ENCODE data around the gene SELP. TPM values are rescaled to one million over a fixed set of nuclear protein-coding genes. Genes with fewer than 3 reads are reported as not detected.

Gene SELP
- total RNA-seq, 8 experiments from 2014 or later: 0.10 to 2.6 (median 0.61) TPM; not detected in 4

GRCh38 chr1:169586395-169587255 lies 43.3 kb downstream of the SELP start, which contains the start of gene F5:
Gene F5 (minus strand): TSS chr1:169586481. CDS start chr1:169586386, 95 bp downstream.
- in situ Hi-C loops (cut with MboI; ENCODE audit: low pct_unique_long_range_greater_than_20kb in 2 of 9, low sequenced_read_pairs in 9 of 9, unreplicated experiment in 9 of 9): loop anchor here in 2 of 9 experiments (25.0 kb wide), 2 partner anchors 201 to 226 kb away; partner anchors contain the start of gene METTL18 (in 1 of the 2)
- Histone ChIP-seq H3K4me1 (replicated peaks in 1 of 2) (no peaks in the 10 kb centered on the region), H3K27ac (no peak within 1 kb of the TSS), H3K4me3 (peak within 1 kb of the TSS in 1 of 5 donors; percentile 6)
- ATAC-seq (replicated peaks in 6 of 8): peak; percentile 100
- 10 to 100% (median 43%) methylated on average over 1 to 13 of the region's 15 CpGs; no CpG with 5 or more reads in 2 of the 10 experiments for WGBS, 10 experiments

DNA sequence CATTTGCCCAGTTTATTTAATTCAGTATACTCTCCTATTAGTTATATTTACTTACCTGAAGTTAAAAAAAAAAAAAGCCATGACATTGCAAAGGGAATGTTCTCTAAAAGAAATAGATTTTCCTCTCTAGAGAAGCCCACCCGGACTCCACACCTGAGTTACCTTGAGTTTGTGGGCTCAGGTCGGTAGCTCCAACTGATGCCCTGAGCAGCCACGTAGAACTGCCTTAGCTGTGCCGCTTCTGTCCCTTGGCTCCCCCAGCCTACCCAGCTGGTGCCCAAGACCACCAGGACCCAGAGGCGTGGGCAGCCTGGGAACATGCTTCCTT lies 43.9 kb downstream of the SELP start:
- WGBS, 10 experiments: 8 to 33% (median 29%) methylated on average over 3 to 5 of the region's 5 CpGs; no CpG with 5 or more reads in 5 of the 10 experiments
- H3K4me3 ChIP-seq: peak overlapping the region in 1 of 5 donors; percentile 6
- no peaks in the 10 kb centered on the region for H3K4me1 ChIP-seq (replicated peaks in 1 of 2)
- in situ Hi-C loops (cut with MboI; ENCODE audit: low pct_unique_long_range_greater_than_20kb in 2 of 9, low sequenced_read_pairs in 9 of 9, unreplicated experiment in 9 of 9): loop anchor here in 2 of 9 experiments (25.0 kb wide), 2 partner anchors 201 to 226 kb away; partner anchors contain the start of gene METTL18 (in 1 of the 2)
- H3K27ac ChIP-seq: no peak overlapping the region
- peak in 1 of 8 experiments; percentile 48 for ATAC-seq (replicated peaks in 6 of 8)

GRCh38 chr1:169585181-169585580 lies 44.7 kb downstream of the SELP start:
- no peaks in the 10 kb centered on the region for H3K4me1 ChIP-seq (replicated peaks in 1 of 2)
- no peak for ATAC-seq (replicated peaks in 6 of 8)
- H3K27ac ChIP-seq: no peak overlapping the region
- in situ Hi-C loops (cut with MboI; ENCODE audit: low pct_unique_long_range_greater_than_20kb in 2 of 9, low sequenced_read_pairs in 9 of 9, unreplicated experiment in 9 of 9): loop anchor here in 2 of 9 experiments (25.0 kb wide), 2 partner anchors 202 to 227 kb away; partner anchors contain the start of gene METTL18 (in 1 of the 2)
- H3K4me3 ChIP-seq: no peak overlapping the region

GRCh38 chr1:169584483-169585144 lies 45.3 kb downstream of the SELP start:
- no peak overlapping the region for H3K4me3 ChIP-seq
- in situ Hi-C loops (cut with MboI; ENCODE audit: low pct_unique_long_range_greater_than_20kb in 2 of 9, low sequenced_read_pairs in 9 of 9, unreplicated experiment in 9 of 9): loop anchor here in 2 of 9 experiments (25.0 kb wide), 2 partner anchors 203 to 228 kb away; partner anchors contain the start of gene METTL18 (in 1 of the 2)
- no peak overlapping the region for H3K27ac ChIP-seq
- 17 to 100% (median 74%) methylated on average over 1 to 4 of the region's 4 CpGs; no CpG with 5 or more reads in 3 of the 10 experiments for WGBS, 10 experiments
- ATAC-seq (replicated peaks in 6 of 8): no peak
- H3K4me1 ChIP-seq (replicated peaks in 1 of 2): no peaks in the 10 kb centered on the region

DNA sequence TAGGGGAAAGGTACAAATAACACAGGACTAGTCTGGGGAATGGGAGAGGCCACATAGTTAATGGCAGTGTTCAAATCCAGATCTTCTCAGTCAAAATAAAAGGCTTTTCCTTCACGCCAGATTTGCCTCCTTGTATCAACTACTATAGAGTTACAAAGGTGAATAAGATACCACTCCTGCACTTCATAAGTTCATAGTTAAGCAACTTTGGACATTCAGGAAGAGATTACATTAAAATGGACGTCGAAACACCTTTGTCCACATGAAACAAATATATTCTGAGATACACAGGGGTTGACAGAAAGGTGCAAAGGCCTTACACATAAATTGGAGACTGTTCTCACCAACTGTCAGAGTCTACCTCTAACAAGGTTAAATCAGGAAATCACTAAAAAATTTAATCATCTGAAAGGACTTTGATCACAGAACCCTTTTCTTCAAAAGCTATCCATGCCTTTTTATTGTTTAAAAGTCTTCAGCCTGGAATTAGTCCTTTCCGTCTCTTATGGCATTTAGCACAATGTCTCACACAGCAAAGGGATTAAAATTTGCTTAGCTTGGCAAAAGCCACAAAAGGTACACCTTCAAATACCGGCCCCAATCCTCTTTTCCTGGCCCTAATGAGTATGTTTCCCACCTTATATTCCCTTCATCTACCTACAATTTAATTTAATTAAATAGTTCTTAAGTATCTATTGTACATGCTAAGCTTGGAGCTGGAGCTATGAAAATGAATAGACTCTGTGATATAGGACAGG lies 51.8 kb downstream of the SELP start:
- in situ Hi-C loops (cut with MboI; ENCODE audit: low pct_unique_long_range_greater_than_20kb in 2 of 9, low sequenced_read_pairs in 9 of 9, unreplicated experiment in 9 of 9): loop anchor here in 2 of 9 experiments (25.0 kb wide), 2 partner anchors 209 to 234 kb away; partner anchors contain the start of gene METTL18 (in 1 of the 2)
- WGBS, 10 experiments: 25 to 84% (median 61%) methylated on average over 3 to 5 of the region's 5 CpGs; no CpG with 5 or more reads in 1 of the 10 experiments
- no peak for ATAC-seq (replicated peaks in 6 of 8)
- Histone ChIP-seq H3K27ac (no peak overlapping the region), H3K4me1 (replicated peaks in 1 of 2) (no peaks in the 10 kb centered on the region), H3K4me3 (no peak overlapping the region)

- Histone ChIP-seq H3K4me1 (replicated peaks in 1 of 2) (no peaks in the 10 kb centered on the region), H3K4me3 (no peak overlapping the region), H3K27ac (no peak overlapping the region)
- WGBS, 10 experiments: 40 to 100% (median 74%) methylated on average over 1 of the region's 1 CpG; no CpG with 5 or more reads in 4 of the 10 experiments
- in situ Hi-C loops (cut with MboI; ENCODE audit: low pct_unique_long_range_greater_than_20kb in 2 of 9, low sequenced_read_pairs in 9 of 9, unreplicated experiment in 9 of 9): loop anchor here in 2 of 9 experiments (25.0 kb wide), 2 partner anchors 210 to 235 kb away; partner anchors contain the start of gene METTL18 (in 1 of the 2)
- ATAC-seq (replicated peaks in 6 of 8): no peak
Measured at GRCh38 chr1:169576935-169577331, 53.0 kb downstream of the SELP start.

DNA sequence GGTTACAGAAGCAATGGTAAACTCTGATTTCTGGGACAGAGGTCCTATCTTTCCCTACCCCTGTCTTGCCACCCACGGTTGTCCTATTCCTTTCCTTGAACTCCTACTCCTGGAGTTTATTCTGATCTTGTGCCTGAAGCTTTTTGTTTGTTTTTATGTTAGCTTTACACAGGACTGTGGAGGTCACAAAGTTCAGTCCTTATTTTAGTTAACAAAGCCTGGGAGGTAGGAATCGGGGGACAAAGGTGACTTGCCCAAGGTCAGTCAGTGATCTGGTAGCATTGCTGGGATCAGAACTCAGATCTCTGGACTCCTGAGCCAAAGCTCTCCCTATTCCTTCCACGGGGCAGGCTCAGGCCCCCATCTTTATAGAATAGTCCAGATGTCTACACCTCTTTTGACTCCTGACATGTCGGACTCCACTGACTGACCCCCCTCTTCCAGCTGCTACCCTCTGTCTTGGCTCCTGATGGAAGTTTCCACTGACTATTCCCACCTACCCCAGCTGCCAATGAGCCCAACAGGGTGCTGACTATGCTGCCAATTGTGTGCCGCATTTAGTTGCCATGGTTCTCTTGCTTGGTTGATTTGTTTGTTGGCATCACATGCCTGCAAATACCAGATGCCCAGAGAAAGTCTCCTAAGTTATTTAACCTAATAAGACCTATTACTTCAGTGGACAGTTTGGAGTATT lies 53.5 kb downstream of the SELP start:
- in situ Hi-C loops (cut with MboI; ENCODE audit: low pct_unique_long_range_greater_than_20kb in 2 of 9, low sequenced_read_pairs in 9 of 9, unreplicated experiment in 9 of 9): loop anchor here in 2 of 9 experiments (25.0 kb wide), 2 partner anchors 211 to 236 kb away; partner anchors contain the start of gene METTL18 (in 1 of the 2)
- WGBS, 10 experiments: 0 to 100% (median 63%) methylated on average over 1 to 5 of the region's 5 CpGs

DNA sequence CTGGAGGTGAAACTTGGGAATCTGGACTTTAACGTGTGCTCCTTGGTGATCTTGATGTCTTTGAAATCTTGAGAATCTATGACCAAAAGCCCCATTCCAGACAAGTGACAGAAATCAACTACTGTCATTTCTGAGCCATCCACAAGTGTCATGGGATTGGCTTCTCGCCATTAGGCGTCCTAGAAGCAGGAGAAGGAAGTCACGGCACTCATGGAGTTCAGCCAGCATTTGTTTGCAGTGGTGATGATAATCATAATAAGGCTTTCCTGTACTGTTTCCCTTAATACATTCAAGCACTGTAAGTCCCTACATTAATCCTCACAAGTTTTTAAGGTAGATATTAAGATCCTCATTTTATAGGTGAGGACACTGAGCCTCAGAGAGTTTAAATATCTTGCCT lies 55.6 kb downstream of the SELP start:
- no peak overlapping the region for H3K4me3 ChIP-seq
- no peaks in the 10 kb centered on the region for H3K4me1 ChIP-seq (replicated peaks in 1 of 2)
- in situ Hi-C loops (cut with MboI; ENCODE audit: low pct_unique_long_range_greater_than_20kb in 2 of 9, low sequenced_read_pairs in 9 of 9, unreplicated experiment in 9 of 9): loop anchor here in 1 of 9 experiments (25.0 kb wide), 1 partner anchor 238 kb away; no protein-coding TSS in a partner anchor
- WGBS, 10 experiments: 0 to 87% (median 67%) methylated on average over 2 to 4 of the region's 4 CpGs; no CpG with 5 or more reads in 4 of the 10 experiments
- no peak overlapping the region for H3K27ac ChIP-seq
- ATAC-seq (replicated peaks in 6 of 8): no peak

More for the DNA sequence above, 53.5 kb downstream of the SELP start:
- Histone ChIP-seq H3K4me1 (replicated peaks in 1 of 2) (no peaks in the 10 kb centered on the region), H3K27ac (no peak overlapping the region), H3K4me3 (no peak overlapping the region)
- ATAC-seq (replicated peaks in 6 of 8): peak in 1 of 8 experiments; percentile 54

GRCh38 chr1:169572187-169572586 lies 57.7 kb downstream of the SELP start:
- in situ Hi-C loops (cut with MboI; ENCODE audit: low pct_unique_long_range_greater_than_20kb in 2 of 9, low sequenced_read_pairs in 9 of 9, unreplicated experiment in 9 of 9): loop anchor here in 1 of 9 experiments (25.0 kb wide), 1 partner anchor 240 kb away; no protein-coding TSS in a partner anchor
- no peak overlapping the region for H3K27ac ChIP-seq
- peak in 3 of 8 experiments; percentile 34 to 89 (median 60) for ATAC-seq (replicated peaks in 6 of 8)
- WGBS, 10 experiments: 0 to 80% (median 45%) methylated on average over 1 of the region's 1 CpG; no CpG with 5 or more reads in 2 of the 10 experiments
- no peak overlapping the region for H3K4me3 ChIP-seq
- H3K4me1 ChIP-seq (replicated peaks in 1 of 2): no peaks in the 10 kb centered on the region

DNA sequence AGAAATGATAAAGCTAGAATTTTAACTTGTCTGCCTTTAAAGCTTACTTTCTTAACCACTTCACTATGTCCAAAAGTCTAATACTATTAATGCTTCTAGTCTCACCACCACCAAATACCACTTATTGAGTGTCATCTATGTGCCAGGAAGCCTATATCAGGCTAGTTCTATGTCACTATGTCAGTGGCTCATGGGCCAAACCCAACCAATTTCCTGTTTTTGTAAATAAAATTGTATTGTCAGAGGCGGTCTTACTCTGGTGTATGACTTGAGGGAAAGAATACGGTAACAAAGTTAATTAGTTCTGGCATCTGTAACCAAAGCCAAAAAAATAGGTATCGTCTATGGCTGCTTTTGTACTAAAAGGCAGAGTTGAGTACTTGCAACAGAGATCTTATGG lies 58.5 kb downstream of the SELP start:
- Histone ChIP-seq H3K4me1 (replicated peaks in 1 of 2) (no peaks in the 10 kb centered on the region), H3K27ac (no peak overlapping the region), H3K4me3 (no peak overlapping the region)
- no peak for ATAC-seq (replicated peaks in 6 of 8)
- in situ Hi-C loops (cut with MboI; ENCODE audit: low pct_unique_long_range_greater_than_20kb in 2 of 9, low sequenced_read_pairs in 9 of 9, unreplicated experiment in 9 of 9): loop anchor here in 1 of 9 experiments (25.0 kb wide), 1 partner anchor 241 kb away; no protein-coding TSS in a partner anchor
- 8 to 100% (median 74%) methylated on average over 1 to 3 of the region's 3 CpGs for WGBS, 10 experiments

GRCh38 chr1:169570172-169570574 lies 59.8 kb downstream of the SELP start:
- ATAC-seq (replicated peaks in 6 of 8): no peak
- in situ Hi-C loops (cut with MboI; ENCODE audit: low pct_unique_long_range_greater_than_20kb in 2 of 9, low sequenced_read_pairs in 9 of 9, unreplicated experiment in 9 of 9): loop anchor here in 1 of 9 experiments (25.0 kb wide), 1 partner anchor 242 kb away; no protein-coding TSS in a partner anchor
- H3K27ac ChIP-seq: no peak overlapping the region
- no peaks in the 10 kb centered on the region for H3K4me1 ChIP-seq (replicated peaks in 1 of 2)
- H3K4me3 ChIP-seq: no peak overlapping the region
- 0 to 50% (median 0%) methylated on average over 1 of the region's 1 CpG; no CpG with 5 or more reads in 2 of the 10 experiments for WGBS, 10 experiments
